Astrocyte of the cerebellum (primary cell): ENCODE measurements around the gene P2RY11.

Source experiments
- DNase-seq: peaks from one replicate; pipeline ENCODE4 v3.0.0-alpha.2; 2011; ENCODE audit warnings: low read depth
- H3K4me3 ChIP-seq: 2 replicates; pipeline ENCODE4 v1.5.1; 2011; ENCODE audit warnings: mild to moderate bottlenecking, low read depth, low read length, moderate library complexity
- CTCF ChIP-seq: IDR thresholded peaks from 2 replicates; pipeline ENCODE4 v1.5.1; 2012; ENCODE audit warnings: low read length, low read depth, moderate library complexity, mild to moderate bottlenecking; ENCODE audit errors: missing control alignments
- in situ Hi-C: cut with HindIII; loops from 2 replicates; pipeline ENCODE4 v1.10.0; 2017; ENCODE audit warnings: low sequenced_read_pairs

P2RY11 gene

GRCh38 chr19:10102787-10103236 is 8.7 kb upstream of the P2RY11 start:
- DNase-seq = no peak
- no peak for TF ChIP-seq CTCF
- no peak overlapping the region for H3K4me3 ChIP-seq
- in situ Hi-C loops = no loop called here

GRCh38 chr19:10104130-10104513 is 7.4 kb upstream of the P2RY11 start:
- DNase-seq = no peak
- in situ Hi-C loops = no loop called here

GRCh38 chr19:10104665-10105508 is 6.6 kb upstream of the P2RY11 start:
- DNase-seq = no peak
- no peak for TF ChIP-seq CTCF
- no peak overlapping the region for H3K4me3 ChIP-seq
- in situ Hi-C loops = no loop called here

More at GRCh38 chr19:10104130-10104513, 7.4 kb upstream of the P2RY11 start:
- no peak overlapping the region for H3K4me3 ChIP-seq
- no peak for TF ChIP-seq CTCF

- no peak for DNase-seq
- in situ Hi-C loops = no loop called here
- TF ChIP-seq CTCF = no peak
- peak overlapping the region; percentile 72 for H3K4me3 ChIP-seq
Measured at GRCh38 chr19:10105509-10106099, 5.9 kb upstream of the P2RY11 start.

- in situ Hi-C loops = no loop called here
- peak; percentile 95 for DNase-seq
- TF ChIP-seq CTCF = no peak
- peak within 1 kb of the TSS; percentile 72 for H3K4me3 ChIP-seq
Measured at GRCh38 chr19:10106100-10106936, 5.2 kb upstream of the P2RY11 start, which contains the start of gene PPAN. TSS of gene PPAN (plus strand) at chr19:10106362. CDS start at chr19:10106395, 33 bp downstream.

- TF ChIP-seq CTCF = no peak
- in situ Hi-C loops = no loop called here
- DNase-seq = no peak
- peak overlapping the region; percentile 72 for H3K4me3 ChIP-seq
Measured at GRCh38 chr19:10107254-10107653, 4.2 kb upstream of the P2RY11 start.
